ENCODE data around the gene CX3CL1.

DNA sequence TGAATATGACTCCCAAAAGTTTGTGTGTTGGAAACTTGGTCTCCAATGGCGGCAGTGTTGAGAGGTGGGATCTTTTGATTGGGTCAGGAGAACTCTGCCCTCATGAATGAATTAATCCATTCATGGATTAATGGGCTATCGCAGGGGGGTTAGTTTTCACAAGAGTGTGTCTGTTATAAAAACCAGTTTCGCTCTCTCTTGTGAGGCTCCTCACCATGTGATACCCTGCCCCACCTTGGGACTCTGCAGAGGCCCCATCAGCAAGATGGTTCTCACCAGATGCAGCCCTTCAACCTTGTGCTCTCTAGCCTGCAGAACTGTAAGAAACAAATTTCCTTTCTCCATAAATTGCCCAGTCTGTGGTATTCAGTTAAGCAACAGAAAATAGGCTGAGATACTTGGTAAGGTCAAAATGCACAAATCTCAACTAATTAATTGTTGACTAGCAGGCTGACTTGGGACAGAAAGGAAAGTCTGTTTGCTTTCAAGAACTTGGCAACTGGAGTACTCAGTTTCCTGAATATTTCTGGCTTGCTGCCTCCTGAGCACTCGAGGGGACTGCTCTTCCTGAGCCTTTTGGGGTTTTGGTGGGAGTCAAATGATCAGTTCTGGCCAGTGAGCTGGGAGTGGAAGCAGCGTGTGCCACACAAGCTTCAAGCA is 18.5 kb downstream of the CX3CL1 start:
- TF ChIP-seq, protein P1, sequence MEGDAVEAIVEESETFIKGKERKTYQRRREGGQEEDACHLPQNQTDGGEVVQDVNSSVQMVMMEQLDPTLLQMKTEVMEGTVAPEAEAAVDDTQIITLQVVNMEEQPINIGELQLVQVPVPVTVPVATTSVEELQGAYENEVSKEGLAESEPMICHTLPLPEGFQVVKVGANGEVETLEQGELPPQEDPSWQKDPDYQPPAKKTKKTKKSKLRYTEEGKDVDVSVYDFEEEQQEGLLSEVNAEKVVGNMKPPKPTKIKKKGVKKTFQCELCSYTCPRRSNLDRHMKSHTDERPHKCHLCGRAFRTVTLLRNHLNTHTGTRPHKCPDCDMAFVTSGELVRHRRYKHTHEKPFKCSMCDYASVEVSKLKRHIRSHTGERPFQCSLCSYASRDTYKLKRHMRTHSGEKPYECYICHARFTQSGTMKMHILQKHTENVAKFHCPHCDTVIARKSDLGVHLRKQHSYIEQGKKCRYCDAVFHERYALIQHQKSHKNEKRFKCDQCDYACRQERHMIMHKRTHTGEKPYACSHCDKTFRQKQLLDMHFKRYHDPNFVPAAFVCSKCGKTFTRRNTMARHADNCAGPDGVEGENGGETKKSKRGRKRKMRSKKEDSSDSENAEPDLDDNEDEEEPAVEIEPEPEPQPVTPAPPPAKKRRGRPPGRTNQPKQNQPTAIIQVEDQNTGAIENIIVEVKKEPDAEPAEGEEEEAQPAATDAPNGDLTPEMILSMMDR (conservative IDR thresholded peaks at IDR 0.05): no peak
- TF ChIP-seq EZH2 (IDR thresholded peaks at IDR 0.05; ENCODE audit: low read depth): no peak

All from PC-9 (cell line).